HFF-Myc (cell line): ENCODE results near the gene SSTR5.

Source experiments
- DNase-seq: peaks from one replicate; pipeline ENCODE4 v3.0.0-alpha.2; 2011; ENCODE audit warnings: low read depth; ENCODE audit errors: extremely low read depth
- H3K4me3 ChIP-seq: replicated peaks from 2 replicates; pipeline ENCODE4 v1.5.1; 2011; ENCODE audit warnings: low read depth, mild to moderate bottlenecking, control low read depth, low read length
- TF ChIP-seq, protein P1 (sequence below): IDR thresholded peaks from 2 replicates; pipeline ENCODE4 v1.5.1; 2012; ENCODE audit warnings: mild to moderate bottlenecking, low read depth, low read length, control low read depth; ENCODE audit errors: missing control alignments

Gene SSTR5

DNA sequence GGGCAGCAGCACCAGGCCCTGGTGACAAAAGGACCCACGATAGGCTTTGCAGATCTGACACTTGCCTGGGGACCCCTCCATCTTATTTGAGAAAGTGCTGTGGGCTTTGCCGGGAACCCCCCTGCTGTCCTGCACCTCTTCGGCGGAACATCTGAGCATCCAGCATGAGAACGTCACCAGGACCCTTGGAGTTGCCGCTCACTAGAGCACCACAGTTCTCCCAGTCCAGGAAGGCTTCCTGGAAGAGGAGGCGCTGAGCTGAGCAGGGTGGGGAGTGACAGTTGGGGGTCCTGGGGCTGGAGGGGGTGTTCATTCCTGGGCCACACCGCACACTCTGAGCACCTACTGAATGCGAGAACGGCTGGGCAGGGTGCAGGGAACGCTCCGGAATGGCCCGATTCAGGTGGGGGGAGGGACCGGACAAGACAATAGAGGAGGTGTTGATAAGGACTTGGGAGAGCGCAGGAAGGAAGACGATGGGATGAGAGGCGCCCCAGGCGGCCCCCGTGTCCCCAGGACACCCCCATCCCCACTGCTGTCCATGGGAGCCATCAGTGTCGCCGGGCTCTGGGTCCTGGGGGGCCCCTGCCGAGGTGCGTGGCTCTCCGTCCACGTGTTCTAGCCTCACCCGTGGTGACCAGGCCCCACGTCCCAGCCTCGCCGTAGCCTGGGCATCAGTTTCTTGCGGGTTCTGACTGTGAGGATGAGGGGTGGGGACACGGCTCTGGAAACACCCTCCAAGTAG, 55.6 kb downstream of the SSTR5 start:
- H3K4me3 ChIP-seq: no peak overlapping the region
- TF ChIP-seq, protein P1, sequence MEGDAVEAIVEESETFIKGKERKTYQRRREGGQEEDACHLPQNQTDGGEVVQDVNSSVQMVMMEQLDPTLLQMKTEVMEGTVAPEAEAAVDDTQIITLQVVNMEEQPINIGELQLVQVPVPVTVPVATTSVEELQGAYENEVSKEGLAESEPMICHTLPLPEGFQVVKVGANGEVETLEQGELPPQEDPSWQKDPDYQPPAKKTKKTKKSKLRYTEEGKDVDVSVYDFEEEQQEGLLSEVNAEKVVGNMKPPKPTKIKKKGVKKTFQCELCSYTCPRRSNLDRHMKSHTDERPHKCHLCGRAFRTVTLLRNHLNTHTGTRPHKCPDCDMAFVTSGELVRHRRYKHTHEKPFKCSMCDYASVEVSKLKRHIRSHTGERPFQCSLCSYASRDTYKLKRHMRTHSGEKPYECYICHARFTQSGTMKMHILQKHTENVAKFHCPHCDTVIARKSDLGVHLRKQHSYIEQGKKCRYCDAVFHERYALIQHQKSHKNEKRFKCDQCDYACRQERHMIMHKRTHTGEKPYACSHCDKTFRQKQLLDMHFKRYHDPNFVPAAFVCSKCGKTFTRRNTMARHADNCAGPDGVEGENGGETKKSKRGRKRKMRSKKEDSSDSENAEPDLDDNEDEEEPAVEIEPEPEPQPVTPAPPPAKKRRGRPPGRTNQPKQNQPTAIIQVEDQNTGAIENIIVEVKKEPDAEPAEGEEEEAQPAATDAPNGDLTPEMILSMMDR: no peak

DNA sequence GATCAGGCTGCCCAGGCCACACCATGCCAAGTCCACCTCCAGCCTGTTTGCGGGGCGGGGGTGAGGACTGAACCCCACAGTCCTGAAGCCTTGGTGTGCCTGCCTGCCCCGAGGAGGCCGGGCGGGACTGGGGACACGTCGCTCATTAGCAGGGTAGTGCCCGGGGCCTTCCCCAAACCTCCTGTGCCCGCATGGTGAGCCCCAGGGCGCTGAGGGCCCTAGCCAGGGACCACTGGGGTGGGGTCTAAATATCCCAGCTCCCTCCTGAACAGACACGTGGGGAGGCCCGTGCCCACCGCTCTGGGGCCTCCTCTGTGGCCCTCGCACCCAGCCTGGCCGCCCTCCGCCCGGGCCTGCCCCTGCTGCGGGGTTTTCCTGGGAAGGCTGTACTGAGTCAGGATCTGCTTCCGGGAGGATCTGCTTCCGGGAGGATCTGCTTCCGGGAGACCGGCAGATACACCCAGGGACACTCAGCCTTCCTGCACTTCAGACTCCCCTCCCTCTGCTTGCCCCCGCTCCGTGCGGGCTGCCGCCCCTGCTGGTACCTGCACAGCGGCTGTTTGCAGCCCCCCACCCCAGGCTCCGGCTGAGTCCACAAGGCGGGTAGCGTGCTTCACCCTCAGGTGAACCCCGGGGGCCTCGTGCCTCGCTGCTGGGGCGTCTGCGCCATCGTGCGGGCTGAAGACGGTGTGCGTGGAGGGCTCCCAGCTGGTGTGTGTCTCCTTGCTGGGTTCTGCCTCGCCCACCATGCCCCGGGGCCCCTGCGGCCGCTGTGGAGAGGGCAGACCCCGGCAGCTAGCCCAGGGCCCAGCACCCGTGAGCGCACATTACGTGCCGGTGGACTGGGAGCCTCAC, 56.8 kb downstream of the SSTR5 start:
- TF ChIP-seq, protein P1: no peak
- H3K4me3 ChIP-seq: no peak overlapping the region
- no peak for DNase-seq

More for the DNA sequence above, 55.6 kb downstream of the SSTR5 start:
- no peak for DNase-seq

DNA sequence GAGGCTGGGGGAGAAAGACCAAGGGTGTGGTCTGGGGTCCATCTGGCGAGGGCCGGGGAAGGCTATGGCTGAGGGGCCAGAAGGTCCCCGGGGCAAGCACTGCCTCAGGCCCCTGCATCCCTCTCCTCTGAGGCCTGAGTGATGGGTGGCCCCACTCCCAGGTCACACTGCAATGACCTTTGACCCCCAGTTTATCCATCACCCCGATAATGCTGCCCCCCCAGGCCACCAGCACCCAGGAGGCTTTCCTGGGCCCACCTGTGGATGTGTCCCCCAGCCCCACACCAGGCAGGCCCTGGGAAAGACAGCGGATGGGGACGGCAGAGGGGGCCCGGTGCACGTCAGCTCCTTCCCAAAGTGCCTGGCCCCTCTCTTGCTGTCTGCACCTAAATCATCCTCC, 57.8 kb downstream of the SSTR5 start:
- TF ChIP-seq, protein P1: no peak
- DNase-seq: no peak
- no peak overlapping the region for H3K4me3 ChIP-seq
